H9 (cell line): Measurements from ENCODE around the gene ZNF366. TPM values are rescaled to one million over a fixed set of nuclear protein-coding genes. Genes with fewer than 3 reads are reported as not detected.

Experiments used
- DNase-seq: peaks from one replicate; pipeline ENCODE4 v3.0.0-alpha.2; 2017
- H2AFZ ChIP-seq: one replicate; pipeline ENCODE4 v1.6.1; 2013; ENCODE audit warnings: mild to moderate bottlenecking, low read length, control low read depth, moderate library complexity
- H2AK5ac ChIP-seq: 2 replicates; pipeline ENCODE4 v1.6.1; 2013; ENCODE audit warnings: low read length, control low read depth, mixed read lengths; ENCODE audit not compliant: insufficient read length
- H2BK120ac ChIP-seq: one replicate; pipeline ENCODE4 v1.6.1; 2013; ENCODE audit warnings: low read depth, mild to moderate bottlenecking, low read length, control low read depth, inconsistent platforms; ENCODE audit not compliant: poor library complexity, severe bottlenecking
- H2BK12ac ChIP-seq: 2 replicates; pipeline ENCODE4 v1.6.1; 2013; ENCODE audit warnings: low read length, control low read depth, mixed read lengths, low read depth; ENCODE audit not compliant: insufficient read length
- H2BK15ac ChIP-seq: 2 replicates; pipeline ENCODE4 v1.6.1; 2013; ENCODE audit warnings: low read depth, low read length, control low read depth
- H2BK20ac ChIP-seq: one replicate; pipeline ENCODE4 v1.6.1; 2013; ENCODE audit warnings: low read depth, mild to moderate bottlenecking, low read length, control low read depth, inconsistent platforms; ENCODE audit not compliant: poor library complexity, severe bottlenecking
- H2BK5ac ChIP-seq: 2 replicates; pipeline ENCODE4 v1.6.1; 2013; ENCODE audit warnings: low read length, control low read depth, mixed read lengths; ENCODE audit not compliant: insufficient read length
- H3K14ac ChIP-seq: 2 replicates; pipeline ENCODE4 v1.6.1; 2013; ENCODE audit warnings: low read length, control low read depth; ENCODE audit not compliant: insufficient read depth
- H3K18ac ChIP-seq: 2 replicates; pipeline ENCODE4 v1.6.1; 2013; ENCODE audit warnings: low read depth, mild to moderate bottlenecking, mixed read lengths, low read length, control low read depth; ENCODE audit not compliant: insufficient read length
- H3K23ac ChIP-seq: 2 replicates; pipeline ENCODE4 v1.6.1; 2013; ENCODE audit warnings: low read length, control low read depth, mixed read lengths, low read depth; ENCODE audit not compliant: insufficient read length
- H3K23me2 ChIP-seq: 2 replicates; pipeline ENCODE4 v1.6.1; 2013; ENCODE audit warnings: low read depth, mild to moderate bottlenecking, mixed read lengths, low read length, control low read depth; ENCODE audit not compliant: insufficient read length, poor library complexity, severe bottlenecking
- H3K27ac ChIP-seq: 2 replicates; pipeline ENCODE4 v1.5.1; 2013; ENCODE audit warnings: low read length, control low read depth, mixed read lengths, low read depth; ENCODE audit not compliant: insufficient read length
- H3K27me3 ChIP-seq: 2 replicates; pipeline ENCODE4 v1.6.1; 2013; ENCODE audit warnings: low read length, control low read depth, inconsistent platforms; ENCODE audit not compliant: insufficient read depth
- H3K4ac ChIP-seq: 2 replicates; pipeline ENCODE4 v1.6.1; 2013; ENCODE audit warnings: low read depth, mild to moderate bottlenecking, control low read depth, inconsistent platforms, low read length, moderate library complexity
- H3K4me1 ChIP-seq: 2 replicates; pipeline ENCODE4 v1.6.1; 2013; ENCODE audit warnings: low read length, control low read depth, inconsistent platforms; ENCODE audit not compliant: insufficient read depth
- H3K4me2 ChIP-seq: 2 replicates; pipeline ENCODE4 v1.6.1; 2013; ENCODE audit warnings: low read length, control low read depth, mixed read lengths; ENCODE audit not compliant: insufficient read length, insufficient read depth
- H3K56ac ChIP-seq: 2 replicates; pipeline ENCODE4 v1.6.1; 2013; ENCODE audit warnings: low read depth, mild to moderate bottlenecking, mixed read lengths, low read length, control low read depth; ENCODE audit not compliant: insufficient read length
- H3K79me1 ChIP-seq: 2 replicates; pipeline ENCODE4 v1.6.1; 2013; ENCODE audit warnings: low read depth, mild to moderate bottlenecking, moderate library complexity, low read length, control low read depth, inconsistent platforms; ENCODE audit not compliant: insufficient read depth, poor library complexity, severe bottlenecking
- H3K79me2 ChIP-seq: 2 replicates; pipeline ENCODE4 v1.6.1; 2013; ENCODE audit warnings: low read length, control low read depth, inconsistent platforms; ENCODE audit not compliant: insufficient read depth
- H3K9ac ChIP-seq: 2 replicates; pipeline ENCODE4 v1.6.1; 2013; ENCODE audit warnings: low read length, control low read depth, mixed read lengths; ENCODE audit not compliant: insufficient read length; ENCODE audit errors: extremely low read depth
- H3K9me3 ChIP-seq: one replicate; pipeline ENCODE4 v1.6.1; 2013; ENCODE audit warnings: low read depth, low read length, inconsistent platforms; ENCODE audit not compliant: control insufficient read depth
- H3T11ph ChIP-seq: one replicate; pipeline ENCODE4 v1.6.1; 2013; ENCODE audit warnings: mild to moderate bottlenecking, low read length, control low read depth, inconsistent platforms
- H4K20me1 ChIP-seq: one replicate; pipeline ENCODE4 v1.6.1; 2013; ENCODE audit not compliant: control insufficient read depth, insufficient read length, insufficient read depth
- H4K5ac ChIP-seq: 2 replicates; pipeline ENCODE4 v1.6.1; 2013; ENCODE audit warnings: low read depth, mild to moderate bottlenecking, mixed read lengths, low read length, control low read depth; ENCODE audit not compliant: insufficient read length
- H4K8ac ChIP-seq: replicated peaks from 2 replicates; pipeline ENCODE4 v1.6.1; 2013; ENCODE audit warnings: low read length, control low read depth, mixed read lengths, low read depth; ENCODE audit not compliant: insufficient read length
- H4K91ac ChIP-seq: 2 replicates; pipeline ENCODE4 v1.6.1; 2013; ENCODE audit warnings: low read depth, mild to moderate bottlenecking, moderate library complexity, mixed read lengths, low read length, control low read depth; ENCODE audit not compliant: insufficient read length
- H3K27ac Mint-ChIP-seq, 3 experiments: 2 replicates in 2 of 3; 3 replicates in 1 of 3; pipeline ENCODE4 v1.8.0; 2020 to 2021; ENCODE audit warnings: mixed read lengths in 3 of 3, mild to moderate bottlenecking in 1 of 3, moderate library complexity in 1 of 3
- H3K27me3 Mint-ChIP-seq: 2 replicates; pipeline ENCODE4 v1.8.0; 2021; ENCODE audit warnings: low read depth, mild to moderate bottlenecking, moderate library complexity, mixed read lengths
- H3K36me3 Mint-ChIP-seq, 3 experiments: 2 replicates in 2 of 3; 3 replicates in 1 of 3; pipeline ENCODE4 v1.8.0; 2020 to 2021; ENCODE audit warnings: low read depth in 3 of 3, mixed read lengths in 3 of 3; ENCODE audit not compliant: insufficient read depth in 1 of 3
- H3K4me1 Mint-ChIP-seq, 2 experiments: 2 replicates each; pipeline ENCODE4 v1.8.0; 2020; ENCODE audit warnings: mixed read lengths in 2 of 2
- H3K4me3 Mint-ChIP-seq, 2 experiments: 2 replicates in 1 of 2; 3 replicates in 1 of 2; pipeline ENCODE4 v1.8.0; 2020 to 2021; ENCODE audit warnings: mild to moderate bottlenecking in 2 of 2, mixed read lengths in 2 of 2, moderate library complexity in 1 of 2
- H3K9me3 Mint-ChIP-seq, 2 experiments: 2 replicates in 1 of 2; 3 replicates in 1 of 2; pipeline ENCODE4 v1.8.0; 2020; ENCODE audit warnings: mild to moderate bottlenecking in 2 of 2, mixed read lengths in 2 of 2, moderate library complexity in 1 of 2
- WGBS: extraction: QIAGEN DNeasy Blood & Tissue Kit; methylation state at CpG from one replicate; pipeline ENCODE4 v1.1.7; 2013; ENCODE audit warnings: missing lambda C conversion rate, low lambda C conversion rate, mixed read lengths; ENCODE audit not compliant: insufficient read length; ENCODE audit errors: extremely low coverage; 5-methylcytosine and 5-hydroxymethylcytosine counted together
- total RNA-seq: library from RNA; stranded (reverse); gene quantifications from 2 replicates; pipeline ENCODE4 v1.2.1, GENCODE V29; 2021
- TF ChIP-seq, protein P1 (sequence below): fragments of 200-600 bp; sonication (generic); conservative IDR thresholded peaks from 3 replicates; pipeline ENCODE4 v1.8.0; 2021; ENCODE audit warnings: antibody characterized with exemption, mild to moderate bottlenecking

ZNF366 gene
- total RNA-seq, 1 experiment from 2014 or later, result not detected

DNA sequence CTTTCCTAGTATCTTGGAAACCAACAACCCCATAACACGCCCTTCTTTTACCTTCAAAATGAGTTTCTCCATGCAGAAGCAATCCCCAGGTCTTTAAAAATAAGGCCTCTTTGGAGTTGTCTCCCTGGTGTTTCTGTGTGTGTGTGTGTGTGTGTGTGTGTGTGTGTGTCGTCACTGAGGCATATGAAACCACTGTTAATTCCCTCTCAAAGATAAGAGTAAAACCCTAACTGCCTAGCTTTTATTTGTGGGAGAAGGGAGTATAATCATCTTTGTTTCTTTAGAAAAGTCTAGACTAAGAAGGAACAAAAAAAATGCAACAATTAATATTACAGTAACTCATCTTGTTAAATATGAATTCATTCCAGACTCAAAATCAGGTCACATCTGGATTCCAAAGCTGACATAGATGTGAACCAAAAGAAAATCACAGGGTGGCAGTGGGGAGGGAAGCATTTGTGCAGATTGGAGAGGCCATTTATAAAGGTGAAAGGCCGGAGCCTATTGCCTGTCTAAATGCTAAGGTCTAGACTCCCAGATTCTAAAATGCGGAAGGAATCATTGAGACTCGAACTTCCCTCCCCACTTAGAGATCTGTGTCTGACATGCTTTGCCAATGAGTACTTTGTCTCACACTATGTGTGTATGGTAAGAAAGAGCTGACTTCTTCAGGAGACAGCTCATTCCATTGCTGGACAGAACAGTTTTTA is 91.4 kb downstream of the ZNF366 start:
- Histone ChIP-seq H2BK12ac (no peak overlapping the region), H2BK20ac (no peak overlapping the region), H3K23me2 (no peaks in the 10 kb centered on the region), H3K56ac (no peak overlapping the region), H4K91ac (no peak overlapping the region), H2BK5ac (no peak overlapping the region), H3K4ac (no peak overlapping the region), H3K18ac (no peak overlapping the region), H3K4me1 (no peaks in the 10 kb centered on the region), H2AFZ (no peak overlapping the region), H3K79me1 (no peaks in the 10 kb centered on the region), H4K5ac (no peak overlapping the region), H3K27me3 (no peaks in the 10 kb centered on the region), H2AK5ac (no peak overlapping the region), H2BK120ac (no peak overlapping the region), H3K79me2 (no peaks in the 10 kb centered on the region), H3T11ph (no peak overlapping the region), H4K8ac (no peak overlapping the region), H3K14ac (no peak overlapping the region), H3K27ac (no peak overlapping the region), H3K9me3 (no peaks in the 10 kb centered on the region), H2BK15ac (no peak overlapping the region), H3K4me2 (no peak overlapping the region), H3K9ac (no peak overlapping the region), H3K23ac (no peak overlapping the region), H4K20me1 (no peaks in the 10 kb centered on the region)
- no peak overlapping the region for H3K4me3 Mint-ChIP-seq
- TF ChIP-seq, protein P1, sequence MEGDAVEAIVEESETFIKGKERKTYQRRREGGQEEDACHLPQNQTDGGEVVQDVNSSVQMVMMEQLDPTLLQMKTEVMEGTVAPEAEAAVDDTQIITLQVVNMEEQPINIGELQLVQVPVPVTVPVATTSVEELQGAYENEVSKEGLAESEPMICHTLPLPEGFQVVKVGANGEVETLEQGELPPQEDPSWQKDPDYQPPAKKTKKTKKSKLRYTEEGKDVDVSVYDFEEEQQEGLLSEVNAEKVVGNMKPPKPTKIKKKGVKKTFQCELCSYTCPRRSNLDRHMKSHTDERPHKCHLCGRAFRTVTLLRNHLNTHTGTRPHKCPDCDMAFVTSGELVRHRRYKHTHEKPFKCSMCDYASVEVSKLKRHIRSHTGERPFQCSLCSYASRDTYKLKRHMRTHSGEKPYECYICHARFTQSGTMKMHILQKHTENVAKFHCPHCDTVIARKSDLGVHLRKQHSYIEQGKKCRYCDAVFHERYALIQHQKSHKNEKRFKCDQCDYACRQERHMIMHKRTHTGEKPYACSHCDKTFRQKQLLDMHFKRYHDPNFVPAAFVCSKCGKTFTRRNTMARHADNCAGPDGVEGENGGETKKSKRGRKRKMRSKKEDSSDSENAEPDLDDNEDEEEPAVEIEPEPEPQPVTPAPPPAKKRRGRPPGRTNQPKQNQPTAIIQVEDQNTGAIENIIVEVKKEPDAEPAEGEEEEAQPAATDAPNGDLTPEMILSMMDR, result no peak
- no peaks in the 10 kb centered on the region for H3K9me3 Mint-ChIP-seq
- H3K27ac Mint-ChIP-seq, result no peak overlapping the region
- H3K27me3 Mint-ChIP-seq, result no peaks in the 10 kb centered on the region
- WGBS, result no CpG with 5 or more reads among the region's 5 CpGs
- H3K36me3 Mint-ChIP-seq, result no peaks in the 10 kb centered on the region
- H3K4me1 Mint-ChIP-seq, result peaks cover 3% of the 10 kb centered on the region in 2 experiments; a peak in 1 of 4 replicates
- no peak for DNase-seq
